GM12878 (cell line): ENCODE data around the gene MAMDC4. TPM values are rescaled to one million over a fixed set of nuclear protein-coding genes. Genes with fewer than 3 reads are reported as not detected.
"Not testable (repeated sequence)": the region's sequence is repeated elsewhere in the genome, so short reads cannot be mapped to it uniquely, and the experiment has no call there.

Source experiments
- ATAC-seq: fragments of 200-7000 bp; cut with Tn5 transposase; 3 replicates; pipeline ENCODE4 v1.9.1; 2020; ENCODE audit warnings: mild to moderate bottlenecking, moderate library complexity
- BruUV-seq: library from RNA; stranded (reverse); fragments of 400-500 nt; replicated peaks from 2 replicates; lab custom pipeline; 2021; lab: Mats Ljungman, UMichigan
- CTCF ChIA-PET: fragments of 300-600 bp; sonication (Branson Sonifier 250); formaldehyde crosslinking; extraction: SDS; loops from one replicate; lab custom pipeline; 2021; ENCODE audit warnings: inconsistent platforms; lab: Yijun Ruan, JAX
- POLR2A ChIA-PET: fragments of 350-600 bp; formaldehyde crosslinking; extraction: SDS; loops from one replicate; lab custom pipeline; 2021; ENCODE audit warnings: inconsistent platforms; lab: Charles Lee
- RAD21 ChIA-PET: fragments of 300-600 bp; sonication (Branson Sonifier 250); formaldehyde crosslinking; loops from one replicate; lab custom pipeline; 2023; ENCODE audit warnings: antibody characterized with exemption; ENCODE audit not compliant: unreplicated experiment; lab: Charles Lee
- SMC1A ChIA-PET: fragments of 300-600 bp; sonication (Branson Sonifier 250); formaldehyde crosslinking; loops from one replicate; lab custom pipeline; 2023; ENCODE audit not compliant: unreplicated experiment, uncharacterized antibody; lab: Charles Lee
- DNase-seq: peaks from one replicate; pipeline ENCODE4 v3.0.0-alpha.2; 2011; ENCODE audit warnings: low read depth, low spot score
- FAIRE-seq: peaks from 3 replicates; lab custom pipeline; 2011; peaks lifted over from hg19 to GRCh38; lab: Jason Lieb, UNC
- H2AFZ ChIP-seq: 2 replicates; pipeline ENCODE4 v1.6.0; 2011; ENCODE audit warnings: low read depth, low read length, control low read depth; ENCODE audit not compliant: control insufficient read depth
- H3K27ac ChIP-seq: 2 replicates; pipeline ENCODE4 v1.5.1; 2011; ENCODE audit warnings: control low read depth; ENCODE audit not compliant: control insufficient read depth, insufficient read depth
- H3K27me3 ChIP-seq, 2 experiments: replicated peaks in 1 of 2; 2 replicates each; pipeline versions ENCODE4 v1.6.0 to v1.6.1; 2011; ENCODE audit warnings: low read length in 1 of 2; ENCODE audit not compliant: control insufficient read depth in 2 of 2, insufficient read depth in 2 of 2
- H3K36me3 ChIP-seq, 2 experiments: 2 replicates each; pipeline ENCODE4 v1.5.1; 2011; ENCODE audit warnings: low read length in 1 of 2; ENCODE audit not compliant: control insufficient read depth in 2 of 2, insufficient read depth in 2 of 2
- H3K4me1 ChIP-seq: 2 replicates; pipeline ENCODE4 v1.6.1; 2011; ENCODE audit warnings: mild to moderate bottlenecking, low read length, moderate library complexity, mixed read lengths; ENCODE audit not compliant: control insufficient read depth, insufficient read depth
- H3K4me2 ChIP-seq: 2 replicates; pipeline ENCODE4 v1.6.0; 2011; ENCODE audit warnings: control low read depth; ENCODE audit not compliant: control insufficient read depth, insufficient read depth
- H3K4me3 ChIP-seq: fragments of 200-600 bp; sonication (generic); 2 replicates; pipeline ENCODE4 v1.5.1; 2016
- H3K79me2 ChIP-seq: 2 replicates; pipeline ENCODE4 v1.6.0; 2011; ENCODE audit warnings: low read length; ENCODE audit not compliant: control insufficient read depth, insufficient read depth
- H3K9ac ChIP-seq: 2 replicates; pipeline ENCODE4 v1.8.0; 2011; ENCODE audit warnings: low read length, control low read depth, mixed read lengths; ENCODE audit not compliant: control insufficient read depth, insufficient read depth
- H3K9me3 ChIP-seq: replicated peaks from 3 replicates; pipeline ENCODE4 v1.5.1; 2011; ENCODE audit warnings: mild to moderate bottlenecking, low read length; ENCODE audit not compliant: control insufficient read depth, insufficient read depth
- H4K20me1 ChIP-seq: 2 replicates; pipeline ENCODE4 v1.6.0; 2011; ENCODE audit not compliant: control insufficient read depth, insufficient read depth
- HCFC1 ChIP-seq: fragments of 150-350 bp; IDR thresholded peaks from 2 replicates; pipeline ENCODE4 v1.6.1; 2014; ENCODE audit warnings: low read length
- POLR2A ChIP-seq: IDR thresholded peaks from 2 replicates; pipeline ENCODE4 v1.6.1; 2011; ENCODE audit warnings: low read depth, mild to moderate bottlenecking, low read length
- WGBS: methylation state at CpG from one replicate; pipeline ENCODE4 v1.1.6; 2016; ENCODE audit warnings: low lambda C conversion rate; ENCODE audit not compliant: insufficient replicate concordance, insufficient coverage; ENCODE audit errors: missing lambda C conversion rate; 5-methylcytosine and 5-hydroxymethylcytosine counted together
- in situ Hi-C: fragments of 300-500 bp; cut with MboI; formaldehyde crosslinking; loops from 9 replicates; pipeline ENCODE4 v1.14.3; 2018; ENCODE audit warnings: mixed read lengths
- intact Hi-C: fragments of 100-400 bp; cut with micrococcal nuclease; formaldehyde crosslinking; loops from one replicate; pipeline ENCODE4 v1.14.2; 2022; ENCODE audit not compliant: unreplicated experiment
- polyA plus RNA-seq, 11 experiments: library from polyadenylated mRNA; depleted of rRNA in 4 of 11; unstranded in 6 of 11; stranded (reverse) in 5 of 11; fragments of >200 nt; fragmentation: Nextera tagmentation in 4 of 11; fragmentation: Illumina TruSeq in 1 of 11; extraction: Ambion mirVana in 4 of 11; extraction: Trizol in 1 of 11; gene quantifications; 1 replicate in 1 of 11; 2 replicates in 10 of 11; pipeline versions ENCODE4 v1.2.1 to v1.2.3, GENCODE V29; 2011 to 2016; ENCODE audit warnings: inconsistent platforms in 2 of 11, missing spikeins in 2 of 11, low read depth in 1 of 11
- total RNA-seq, 4 experiments: library from RNA; depleted of rRNA in 3 of 4; stranded (reverse); fragments of >200 nt in 3 of 4; fragmentation: Illumina TruSeq in 1 of 4; extraction: Trizol in 1 of 4; gene quantifications; 2 replicates each; pipeline versions ENCODE4 v1.2.1 to v1.2.3, GENCODE V29; 2013 to 2021

Gene MAMDC4
- total and polyA plus RNA-seq, 10 of the 15 experiments (the other 5 are each of a cell fraction or from before 2014, with no cell fraction given), result 0.22 to 5.7 (median 2.4) TPM; not detected in 1

- ChIA-PET POLR2A (interaction anchor here (0.6 kb wide), 1 partner anchor 11 kb away, joined by 3 read pairs; no protein-coding TSS in a partner anchor), CTCF (interaction anchor here (0.7 to 1.5 kb wide), 3 partner anchors 9 to 202 kb away, joined by 3 to 4 read pairs (median 3); partner anchors contain the start of gene AJM1)
- H3K27ac ChIP-seq, DNase-seq, SMC1A ChIA-PET, H3K27me3 ChIP-seq, H3K4me2 ChIP-seq, H3K79me2 ChIP-seq, H3K9ac ChIP-seq, FAIRE-seq, H3K4me3 ChIP-seq, H3K4me1 ChIP-seq, BruUV-seq, H2AFZ ChIP-seq, H3K9me3 ChIP-seq, H4K20me1 ChIP-seq, ATAC-seq, intact Hi-C loops, RAD21 ChIA-PET, in situ Hi-C loops: not testable (repeated sequence)
- peaks cover 3 to 12% of the 10 kb centered on the region in 2 experiments; a peak in 3 of 4 replicates for H3K36me3 ChIP-seq
- TF ChIP-seq POLR2A, result peak; percentile 43; the same call in 1 of the 2 replicates
- 86% methylated on average over 16 of the region's 16 CpGs for WGBS
Measured at GRCh38 chr9:136833381-136834048, 18.6 kb upstream of the MAMDC4 start.

DNA sequence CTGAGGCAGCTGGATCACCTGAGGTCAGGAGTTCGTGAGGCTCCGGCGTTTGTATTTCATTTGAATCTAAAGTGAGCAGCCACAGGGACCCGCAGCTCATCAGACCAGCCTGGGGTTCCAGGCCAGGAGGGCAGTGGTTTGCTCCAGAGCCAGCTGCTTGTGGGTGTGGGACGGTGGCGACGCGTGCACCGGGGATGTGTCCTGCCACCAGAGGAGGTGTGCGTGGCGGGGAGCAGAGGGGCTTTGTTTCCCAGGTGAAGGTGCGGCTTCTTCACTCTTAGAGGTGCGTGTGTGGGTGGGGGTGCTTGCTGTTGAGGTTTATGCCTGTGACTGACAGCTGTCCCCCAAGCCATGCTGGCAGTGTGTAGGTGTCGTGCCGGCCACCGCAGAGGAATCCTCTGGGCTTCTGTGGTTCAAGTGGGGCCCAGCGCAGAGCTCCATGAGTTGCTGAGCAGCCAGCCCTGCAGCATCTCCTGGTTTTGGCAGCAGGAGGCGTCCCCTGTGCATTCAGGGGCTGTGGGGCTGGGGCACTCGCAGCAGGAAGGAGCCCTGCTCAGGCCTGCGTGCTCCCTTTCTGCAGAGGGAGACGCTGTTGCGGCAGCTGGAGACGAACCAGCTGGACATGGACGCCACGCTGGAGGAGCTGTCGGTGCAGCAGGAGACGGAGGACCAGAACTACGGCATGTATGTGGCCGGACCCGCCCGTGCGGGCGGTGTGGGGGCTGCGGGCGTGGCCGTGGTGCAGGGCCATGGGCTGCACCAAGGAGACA, 16.8 kb upstream of the MAMDC4 start:
- no peak for ATAC-seq
- ChIA-PET CTCF (interaction anchor here (0.6 to 1.4 kb wide), 3 partner anchors 22 to 200 kb away, joined by 3 to 5 read pairs (median 3); no protein-coding TSS in a partner anchor), POLR2A (interaction anchor here (0.6 kb wide), 1 partner anchor 248 kb away, joined by 3 read pairs; no protein-coding TSS in a partner anchor), RAD21 (no interaction called here), SMC1A (no interaction called here)
- Histone ChIP-seq H3K79me2 (no peaks in the 10 kb centered on the region), H3K36me3 (peaks cover 0 to 2% of the 10 kb centered on the region in 2 experiments; a peak in 2 of 4 replicates), H3K9ac (no peak overlapping the region), H3K4me2 (no peak overlapping the region), H3K4me1 (no peaks in the 10 kb centered on the region), H3K4me3 (no peak overlapping the region), H3K27ac (no peak overlapping the region), H3K9me3 (no peaks in the 10 kb centered on the region), H3K27me3 (no peaks in the 10 kb centered on the region), H2AFZ (no peak overlapping the region), H4K20me1 (no peaks in the 10 kb centered on the region)
- no peak for FAIRE-seq
- no peak for DNase-seq
- BruUV-seq, result no TSS peak
- intact Hi-C loops, result no loop called here
- in situ Hi-C loops, result no loop called here
- 95% methylated on average over 36 of the region's 36 CpGs for WGBS
- TF ChIP-seq POLR2A (peak; percentile 57; the same call in 1 of the 2 replicates), HCFC1 (no peak)
